ENCODE results near the gene KDM4C. TPM values are rescaled to one million over a fixed set of nuclear protein-coding genes. Genes with fewer than 3 reads are reported as not detected.

Gene KDM4C
- total and polyA plus RNA-seq, 2 of the 4 experiments (the other 2 are of a cell fraction), result 11.8 to 23.8 TPM

DNA sequence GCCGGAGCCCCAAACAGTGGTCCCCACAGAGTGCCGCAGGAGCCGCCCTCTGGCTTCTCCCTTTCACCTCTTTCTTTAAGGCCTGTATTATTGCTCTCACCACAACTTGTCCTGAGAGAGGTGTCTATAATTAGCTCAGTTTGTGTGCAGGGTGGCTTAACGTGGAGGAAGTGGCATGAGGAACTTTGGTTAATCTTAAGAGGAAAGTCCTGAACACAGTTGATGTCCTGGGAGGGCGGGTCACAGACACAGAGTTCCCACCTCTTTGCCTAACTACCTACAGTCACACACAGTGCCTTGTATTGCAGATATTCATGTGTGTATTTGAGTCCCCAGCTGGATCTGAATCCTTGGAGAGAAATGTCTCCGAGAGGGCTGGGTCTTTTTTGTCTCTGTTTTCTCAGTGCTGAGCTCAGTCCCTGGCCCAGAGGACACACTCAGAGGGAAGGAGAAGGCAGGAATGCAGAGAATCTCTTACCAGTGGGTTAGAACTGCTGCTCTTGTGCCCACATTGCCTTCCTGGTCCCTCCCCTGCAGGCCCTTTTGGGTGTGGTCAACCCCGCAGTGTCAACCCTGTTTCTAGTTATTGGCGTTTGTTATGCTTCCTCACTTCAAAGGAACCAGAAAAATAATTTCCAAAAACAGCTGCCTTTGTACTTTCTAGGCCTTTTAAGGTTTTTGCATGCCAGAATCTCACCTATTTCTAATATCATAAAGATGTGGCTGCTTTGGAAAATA lies 392.5 kb downstream of the KDM4C start:
- BruUV-seq (replicated peaks), result no TSS peak
- POLR2A ChIA-PET (ENCODE audit: unreplicated experiment), result no interaction called here
- Histone ChIP-seq H4K20me1 (ENCODE audit: insufficient read depth, low read length) (no peaks in the 10 kb centered on the region), H2AFZ (replicated peaks; ENCODE audit: low read length, poor library complexity) (no peak overlapping the region), H3K27me3 (ENCODE audit: control insufficient read depth, insufficient read depth, low read length) (no peaks in the 10 kb centered on the region), H2AK9ac (replicated peaks; ENCODE audit: low read depth, low read length, poor library complexity) (no peak overlapping the region), H3K9ac (ENCODE audit: low read depth, low read length) (no peak overlapping the region), H3K4me3 (ENCODE audit: insufficient read depth, low read depth, low read length) (no peak overlapping the region), H4K91ac (ENCODE audit: insufficient read depth, low read depth, low read length) (no peak overlapping the region), H2AK5ac (ENCODE audit: low read depth, low read length) (no peak overlapping the region), H3K9me1 (ENCODE audit: insufficient read depth, low read length) (peaks cover 6% of the 10 kb centered on the region), H4K8ac (ENCODE audit: low read depth in 2 of 2, low read length in 2 of 2) (no peak overlapping the region), H3K4me2 (ENCODE audit: low read depth, low read length) (no peak overlapping the region), H2BK5ac (ENCODE audit: low read depth, low read length, poor library complexity, severe bottlenecking) (no peak overlapping the region), H3K23ac (ENCODE audit: low read depth, low read length) (no peak overlapping the region), H3K56ac (ENCODE audit: extremely low read depth, insufficient read depth, low read length) (no peak overlapping the region), H3K4me1 (ENCODE audit: control insufficient read depth, insufficient read depth, low read length) (peaks cover 11% of the 10 kb centered on the region), H4K5ac (ENCODE audit: low read depth, low read length) (no peak overlapping the region), H3K14ac (replicated peaks; ENCODE audit: low read depth, low read length) (no peak overlapping the region), H2BK120ac (ENCODE audit: low read depth, low read length) (no peak overlapping the region), H3K27ac (ENCODE audit: insufficient read depth, low read length) (no peak overlapping the region), H2BK20ac (ENCODE audit: low read depth, low read length) (no peak overlapping the region; the same call in 1 of the 2 replicates), H3K9me3 (ENCODE audit: control insufficient read depth, insufficient read depth, low read length) (no peaks in the 10 kb centered on the region), H3K79me1 (ENCODE audit: low read depth in 1 of 2, low read length in 2 of 2) (no peaks in the 10 kb centered on the region; a peak in 1 of 4 replicates), H3K4ac (ENCODE audit: low read depth, low read length) (no peak overlapping the region), H2BK15ac (ENCODE audit: low read depth, low read length) (no peak overlapping the region), H3K18ac (ENCODE audit: low read depth, low read length) (no peak overlapping the region), H3K36me3 (ENCODE audit: control insufficient read depth, insufficient read depth, low read length) (no peaks in the 10 kb centered on the region)
- CTCF ChIA-PET, result interaction anchor here (0.8 kb wide), 1 partner anchor 15 kb away, joined by 3 read pairs; no protein-coding TSS in a partner anchor
- intact Hi-C loops (cut with micrococcal nuclease), result no loop called here
- no peak for TF ChIP-seq CEBPB (IDR thresholded peaks at IDR 0.05; ENCODE audit: low read depth, low read length)
- TF ChIP-seq BHLHE40 (IDR thresholded peaks at IDR 0.05; ENCODE audit: low read depth, low read length), result no peak
- TF ChIP-seq, protein P1, sequence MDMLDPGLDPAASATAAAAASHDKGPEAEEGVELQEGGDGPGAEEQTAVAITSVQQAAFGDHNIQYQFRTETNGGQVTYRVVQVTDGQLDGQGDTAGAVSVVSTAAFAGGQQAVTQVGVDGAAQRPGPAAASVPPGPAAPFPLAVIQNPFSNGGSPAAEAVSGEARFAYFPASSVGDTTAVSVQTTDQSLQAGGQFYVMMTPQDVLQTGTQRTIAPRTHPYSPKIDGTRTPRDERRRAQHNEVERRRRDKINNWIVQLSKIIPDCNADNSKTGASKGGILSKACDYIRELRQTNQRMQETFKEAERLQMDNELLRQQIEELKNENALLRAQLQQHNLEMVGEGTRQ (IDR thresholded peaks at IDR 0.05; ENCODE audit: low read depth, low read length), result no peak
- TF ChIP-seq MXI1 (IDR thresholded peaks at IDR 0.05; ENCODE audit: borderline replicate concordance, low read depth, low read length), result no peak
- no peak for TF ChIP-seq RCOR1 (IDR thresholded peaks at IDR 0.05; ENCODE audit: insufficient replicate concordance, low read length)
- TF ChIP-seq RFX5 (IDR thresholded peaks at IDR 0.05; ENCODE audit: low read depth, low read length), result no peak
- no peak for TF ChIP-seq MAFK (IDR thresholded peaks at IDR 0.05; ENCODE audit: low read depth, low read length)
- TF ChIP-seq, protein P2, sequence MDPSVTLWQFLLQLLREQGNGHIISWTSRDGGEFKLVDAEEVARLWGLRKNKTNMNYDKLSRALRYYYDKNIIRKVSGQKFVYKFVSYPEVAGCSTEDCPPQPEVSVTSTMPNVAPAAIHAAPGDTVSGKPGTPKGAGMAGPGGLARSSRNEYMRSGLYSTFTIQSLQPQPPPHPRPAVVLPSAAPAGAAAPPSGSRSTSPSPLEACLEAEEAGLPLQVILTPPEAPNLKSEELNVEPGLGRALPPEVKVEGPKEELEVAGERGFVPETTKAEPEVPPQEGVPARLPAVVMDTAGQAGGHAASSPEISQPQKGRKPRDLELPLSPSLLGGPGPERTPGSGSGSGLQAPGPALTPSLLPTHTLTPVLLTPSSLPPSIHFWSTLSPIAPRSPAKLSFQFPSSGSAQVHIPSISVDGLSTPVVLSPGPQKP (IDR thresholded peaks at IDR 0.05; ENCODE audit: borderline replicate concordance, low read depth, low read length), result no peak
- no peak for TF ChIP-seq RAD21 (IDR thresholded peaks at IDR 0.05; ENCODE audit: low read length)
- TF ChIP-seq MAZ (IDR thresholded peaks at IDR 0.05; ENCODE audit: borderline replicate concordance, low read depth, low read length), result no peak
- no peak for TF ChIP-seq NFE2L2 (IDR thresholded peaks at IDR 0.05; ENCODE audit: low read depth, low read length)
- TF ChIP-seq SMC3 (IDR thresholded peaks at IDR 0.05; ENCODE audit: low read depth, low read length), result no peak
- TF ChIP-seq, protein P3, sequence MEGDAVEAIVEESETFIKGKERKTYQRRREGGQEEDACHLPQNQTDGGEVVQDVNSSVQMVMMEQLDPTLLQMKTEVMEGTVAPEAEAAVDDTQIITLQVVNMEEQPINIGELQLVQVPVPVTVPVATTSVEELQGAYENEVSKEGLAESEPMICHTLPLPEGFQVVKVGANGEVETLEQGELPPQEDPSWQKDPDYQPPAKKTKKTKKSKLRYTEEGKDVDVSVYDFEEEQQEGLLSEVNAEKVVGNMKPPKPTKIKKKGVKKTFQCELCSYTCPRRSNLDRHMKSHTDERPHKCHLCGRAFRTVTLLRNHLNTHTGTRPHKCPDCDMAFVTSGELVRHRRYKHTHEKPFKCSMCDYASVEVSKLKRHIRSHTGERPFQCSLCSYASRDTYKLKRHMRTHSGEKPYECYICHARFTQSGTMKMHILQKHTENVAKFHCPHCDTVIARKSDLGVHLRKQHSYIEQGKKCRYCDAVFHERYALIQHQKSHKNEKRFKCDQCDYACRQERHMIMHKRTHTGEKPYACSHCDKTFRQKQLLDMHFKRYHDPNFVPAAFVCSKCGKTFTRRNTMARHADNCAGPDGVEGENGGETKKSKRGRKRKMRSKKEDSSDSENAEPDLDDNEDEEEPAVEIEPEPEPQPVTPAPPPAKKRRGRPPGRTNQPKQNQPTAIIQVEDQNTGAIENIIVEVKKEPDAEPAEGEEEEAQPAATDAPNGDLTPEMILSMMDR (conservative IDR thresholded peaks at IDR 0.05; ENCODE audit: low read depth, low read length), result no peak
- no peak for TF ChIP-seq CHD1 (IDR thresholded peaks at IDR 0.05; ENCODE audit: low read depth, low read length)
- TF ChIP-seq FOS (IDR thresholded peaks at IDR 0.05; ENCODE audit: low read depth, low read length), result no peak
- DNase-seq (no peak), ATAC-seq (ENCODE audit: low read depth) (no peak)
- WGBS, 2 experiments (ENCODE audit: extremely low coverage in 2 of 2, insufficient read length in 1 of 2), result no CpG with 5 or more reads among the region's 8 CpGs
- dilution Hi-C loops (cut with HindIII; ENCODE audit: low sequenced_read_pairs, unreplicated experiment), result no loop called here
- in situ Hi-C loops (cut with MboI; ENCODE audit: low sequenced_read_pairs), result no loop called here
